ENCODE measurements around the gene CDC6. TPM values are rescaled to one million over a fixed set of nuclear protein-coding genes. Genes with fewer than 3 reads are reported as not detected.

The CDC6 gene
- total and polyA plus RNA-seq, 2 experiments from 2014 or later, result 9.8 to 12.4 TPM

DNA sequence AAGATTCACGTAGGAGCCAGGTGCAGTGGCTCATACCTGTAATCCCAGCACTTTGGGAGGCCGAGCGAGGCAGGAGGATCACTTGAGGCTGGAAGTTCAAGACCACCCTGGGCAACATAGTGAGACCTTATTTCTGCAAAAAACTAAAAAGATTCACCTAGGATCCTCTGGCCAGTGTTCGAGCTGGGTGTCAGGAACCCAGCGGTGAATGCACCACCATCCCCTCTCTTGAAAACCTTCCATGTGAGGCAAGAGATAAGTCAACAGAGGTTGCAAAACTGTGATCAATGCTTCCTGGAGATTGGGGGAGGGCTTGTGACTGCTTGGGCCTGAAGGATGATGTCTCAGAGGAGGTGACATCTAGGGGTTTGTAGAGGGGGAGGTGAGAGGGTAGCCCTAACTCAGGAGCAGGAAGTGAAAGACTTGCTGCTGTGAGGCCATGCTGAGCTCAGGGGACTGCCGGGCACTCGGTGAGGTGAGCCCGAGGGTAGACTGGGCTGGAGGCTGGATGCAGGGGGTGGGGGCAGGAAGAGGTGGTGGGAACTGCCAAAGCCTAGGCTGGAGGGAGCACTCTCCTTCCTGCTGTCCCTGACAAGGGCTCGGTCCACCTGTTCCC, 65.2 kb downstream of the CDC6 start:
- Histone ChIP-seq H3K27me3 (replicated peaks; ENCODE audit: insufficient read depth) (no peaks in the 10 kb centered on the region), H3K9ac (no peak overlapping the region), H3K79me2 (ENCODE audit: insufficient read depth) (peaks cover 34% of the 10 kb centered on the region), H3K4me1 (ENCODE audit: insufficient read depth) (peaks cover 15% of the 10 kb centered on the region; the same call in 1 of the 2 replicates), H3K4me3 (no peak overlapping the region), H3K9me3 (ENCODE audit: low read depth) (no peaks in the 10 kb centered on the region), H3K36me3 (ENCODE audit: low read depth) (peaks cover 8% of the 10 kb centered on the region; the same call in 1 of the 2 replicates), H2AFZ (no peak overlapping the region), H4K20me1 (ENCODE audit: insufficient read depth) (no peaks in the 10 kb centered on the region), H3K27ac (no peak overlapping the region), H3F3A (ENCODE audit: insufficient read depth) (peaks cover 15% of the 10 kb centered on the region), H3K4me2 (ENCODE audit: unreplicated experiment) (no peak overlapping the region), H3K9me2 (ENCODE audit: insufficient read depth) (no peaks in the 10 kb centered on the region)
- no peak for DNase-seq
- in situ Hi-C loops (cut with MboI), result loop anchor here (10.0 to 25.0 kb wide), 2 partner anchors 48 to 434 kb away; partner anchors contain the start of genes KRT27, KRT28 and RARA
- 79 to 83% methylated on average over 9 of the region's 9 CpGs for WGBS, 2 experiments (ENCODE audit: low coverage in 1 of 2, low lambda C conversion rate in 2 of 2, missing lambda C conversion rate in 2 of 2)
- no peak for TF ChIP-seq EZH2 (IDR thresholded peaks at IDR 0.05; ENCODE audit: insufficient read depth, poor library complexity, severe bottlenecking)
- no peak for TF ChIP-seq EZH2phosphoT487 (IDR thresholded peaks at IDR 0.05; ENCODE audit: insufficient read depth, low read depth)

Other genes with a start within 250 kb of the CDC6 start
- 35.3 and 37.3 TPM in 2 replicates for gene MED24, start 233.5 kb upstream of the CDC6 start, total RNA-seq (2014; rRNA removed; shearing (Covaris generic))
- 33.6 and 35.2 TPM in 2 replicates for gene MED24, start 233.5 kb upstream of the CDC6 start, polyA plus RNA-seq (2016; fragmentation: Nextera tagmentation; extraction: Ambion mirVana)
- 33.3 and 36.2 TPM in 2 replicates for gene THRA, start 224.9 kb upstream of the CDC6 start, total RNA-seq (2014; rRNA removed; shearing (Covaris generic))
- 15.8 and 16.4 TPM in 2 replicates for gene THRA, start 224.9 kb upstream of the CDC6 start, polyA plus RNA-seq (2016; fragmentation: Nextera tagmentation; extraction: Ambion mirVana)
- gene NR1D1, start 187.3 kb upstream of the CDC6 start, total RNA-seq (2014; rRNA removed; shearing (Covaris generic)), result 0.76 and 2.4 TPM in 2 replicates
- gene NR1D1, start 187.3 kb upstream of the CDC6 start, polyA plus RNA-seq (2016; fragmentation: Nextera tagmentation; extraction: Ambion mirVana), result 4.6 and 5.4 TPM in 2 replicates
- gene MSL1, start 165.9 kb upstream of the CDC6 start, total RNA-seq (2014; rRNA removed; shearing (Covaris generic)), result 45.3 and 76.1 TPM in 2 replicates
- gene MSL1, start 165.9 kb upstream of the CDC6 start, polyA plus RNA-seq (2016; fragmentation: Nextera tagmentation; extraction: Ambion mirVana), result 8.9 and 9.0 TPM in 2 replicates
- gene CASC3, start 147.3 kb upstream of the CDC6 start, total RNA-seq (2014; rRNA removed; shearing (Covaris generic)), result 28.7 and 49.3 TPM in 2 replicates
- 37.1 and 39.1 TPM in 2 replicates for gene CASC3, start 147.3 kb upstream of the CDC6 start, polyA plus RNA-seq (2016; fragmentation: Nextera tagmentation; extraction: Ambion mirVana)
- 0.51 and 0.76 TPM in 2 replicates for gene RAPGEFL1, start 110.4 kb upstream of the CDC6 start, total RNA-seq (2014; rRNA removed; shearing (Covaris generic))
- 0.77 and 0.96 TPM in 2 replicates for gene RAPGEFL1, start 110.4 kb upstream of the CDC6 start, polyA plus RNA-seq (2016; fragmentation: Nextera tagmentation; extraction: Ambion mirVana)
- gene WIPF2, start 68.6 kb upstream of the CDC6 start, total RNA-seq (2014; rRNA removed; shearing (Covaris generic)), result 5.9 and 6.2 TPM in 2 replicates
- gene WIPF2, start 68.6 kb upstream of the CDC6 start, polyA plus RNA-seq (2016; fragmentation: Nextera tagmentation; extraction: Ambion mirVana), result 20.5 and 21.5 TPM in 2 replicates
- 32.2 and 38.9 TPM in 2 replicates for gene RARA, start 21.3 kb downstream of the CDC6 start, total RNA-seq (2014; rRNA removed; shearing (Covaris generic))
- 23.7 and 24.5 TPM in 2 replicates for gene RARA, start 21.3 kb downstream of the CDC6 start, polyA plus RNA-seq (2016; fragmentation: Nextera tagmentation; extraction: Ambion mirVana)
- gene GJD3, start 76.9 kb downstream of the CDC6 start, total RNA-seq (2014; rRNA removed; shearing (Covaris generic)), result 1.2 TPM in 1 of 2 replicates, not detected in the other
- gene GJD3, start 76.9 kb downstream of the CDC6 start, polyA plus RNA-seq (2016; fragmentation: Nextera tagmentation; extraction: Ambion mirVana), result 1.3 and 2.0 TPM in 2 replicates
- 71.4 and 75.8 TPM in 2 replicates for gene TOP2A, start 130.0 kb downstream of the CDC6 start, total RNA-seq (2014; rRNA removed; shearing (Covaris generic))
- gene TOP2A, start 130.0 kb downstream of the CDC6 start, polyA plus RNA-seq (2016; fragmentation: Nextera tagmentation; extraction: Ambion mirVana), result 39.6 and 47.0 TPM in 2 replicates
- 361 and 408 TPM in 2 replicates for gene IGFBP4, start 155.6 kb downstream of the CDC6 start, total RNA-seq (2014; rRNA removed; shearing (Covaris generic))
- gene IGFBP4, start 155.6 kb downstream of the CDC6 start, polyA plus RNA-seq (2016; fragmentation: Nextera tagmentation; extraction: Ambion mirVana), result 1,209 and 1,277 TPM in 2 replicates
- gene TNS4, start 213.7 kb downstream of the CDC6 start, total RNA-seq (2014; rRNA removed; shearing (Covaris generic)), result not detected in 2 replicates
- gene TNS4, start 213.7 kb downstream of the CDC6 start, polyA plus RNA-seq (2016; fragmentation: Nextera tagmentation; extraction: Ambion mirVana), result 0.20 and 0.44 TPM in 2 replicates

Measured in GM23248 (cell line).